Measurements from ENCODE around the gene GUCY2C. TPM values are rescaled to one million over a fixed set of nuclear protein-coding genes. Genes with fewer than 3 reads are reported as not detected.

Gene GUCY2C
- total RNA-seq, 2 experiments from 2014 or later = 0.16 to 0.32 TPM

- Histone ChIP-seq H3K36me3 (ENCODE audit: insufficient read depth, low read length) (no peaks in the 10 kb centered on the region), H3K27ac (ENCODE audit: low read depth, low read length, poor library complexity, severe bottlenecking) (no peak overlapping the region), H3K4me3 (ENCODE audit: low read depth, low read length, poor library complexity, severe bottlenecking) (no peak overlapping the region), H4K20me1 (ENCODE audit: insufficient read depth, low read length) (no peaks in the 10 kb centered on the region), H3K4me2 (ENCODE audit: low read length) (no peak overlapping the region), H2AFZ (ENCODE audit: low read length) (no peak overlapping the region; the same call in 1 of the 2 replicates), H3K9me2 (ENCODE audit: insufficient read depth, low read length) (no peaks in the 10 kb centered on the region), H3K9me3 (ENCODE audit: low read length) (no peaks in the 10 kb centered on the region), H3K4me1 (ENCODE audit: insufficient read depth, low read length, poor library complexity, severe bottlenecking) (peaks cover 40% of the 10 kb centered on the region), H3K79me2 (ENCODE audit: insufficient read depth, low read depth, low read length) (no peaks in the 10 kb centered on the region)
- intact Hi-C loops (cut with micrococcal nuclease; ENCODE audit: unreplicated experiment) = loop anchor here (1.0 kb wide), 1 partner anchor 93 kb away; no protein-coding TSS in a partner anchor
- BruUV-seq (replicated peaks) = no TSS peak
- ChIA-PET POLR2A (interaction anchor here (1.0 kb wide), 1 partner anchor 10 kb away, joined by 4 read pairs; no protein-coding TSS in a partner anchor), CTCF (ENCODE audit: unreplicated experiment) (interaction anchor here (1.0 kb wide), 1 partner anchor 57 kb away, joined by 3 read pairs; no protein-coding TSS in a partner anchor)
- DNase-seq (ENCODE audit: low spot score) = no peak
- no peak for TF ChIP-seq EZH2phosphoT487 (IDR thresholded peaks at IDR 0.05; ENCODE audit: borderline replicate concordance, low read depth, low read length)
- TF ChIP-seq CTCF (conservative IDR thresholded peaks at IDR 0.05; ENCODE audit: low read length) = no peak
These were observed 124.6 kb downstream of the GUCY2C start for GRCh38 chr12:14571779-14572178.

- no peak overlapping the region for H3K4me2 ChIP-seq (ENCODE audit: low read length)
- ChIA-PET POLR2A (interaction anchor here (0.9 to 1.7 kb wide), 8 partner anchors 9 to 381 kb away, joined by 3 to 9 read pairs (median 4); no protein-coding TSS in a partner anchor), CTCF (ENCODE audit: unreplicated experiment) (no interaction called here)
- H3K79me2 ChIP-seq (ENCODE audit: insufficient read depth, low read depth, low read length) = no peaks in the 10 kb centered on the region
- H2AFZ ChIP-seq (ENCODE audit: low read length) = no peak overlapping the region; the same call in 1 of the 2 replicates
- H4K20me1 ChIP-seq (ENCODE audit: insufficient read depth, low read length) = no peaks in the 10 kb centered on the region
- no TSS peak for BruUV-seq (replicated peaks)
- no peaks in the 10 kb centered on the region for H3K9me3 ChIP-seq (ENCODE audit: low read length)
- no peak for TF ChIP-seq EZH2phosphoT487 (IDR thresholded peaks at IDR 0.05; ENCODE audit: borderline replicate concordance, low read depth, low read length)
- peaks cover 24% of the 10 kb centered on the region for H3K4me1 ChIP-seq (ENCODE audit: insufficient read depth, low read length, poor library complexity, severe bottlenecking)
- no peak overlapping the region for H3K4me3 ChIP-seq (ENCODE audit: low read depth, low read length, poor library complexity, severe bottlenecking)
- no peak for DNase-seq (ENCODE audit: low spot score)
- no peaks in the 10 kb centered on the region for H3K36me3 ChIP-seq (ENCODE audit: insufficient read depth, low read length)
- H3K9me2 ChIP-seq (ENCODE audit: insufficient read depth, low read length) = no peaks in the 10 kb centered on the region
- intact Hi-C loops (cut with micrococcal nuclease; ENCODE audit: unreplicated experiment) = no loop called here
- H3K27ac ChIP-seq (ENCODE audit: low read depth, low read length, poor library complexity, severe bottlenecking) = no peak overlapping the region
These were observed 126.2 kb downstream of the GUCY2C start for GRCh38 chr12:14570231-14570630.

GRCh38 chr12:14567351-14568162, 128.8 kb downstream of the GUCY2C start, which contains the start of gene PLBD1:
TSS of gene PLBD1 (minus strand) at chr12:14567883. CDS start at chr12:14567696, 187 bp downstream.
- TF ChIP-seq CTCF (conservative IDR thresholded peaks at IDR 0.05; ENCODE audit: low read length) = no peak
- no peak for TF ChIP-seq EZH2phosphoT487 (IDR thresholded peaks at IDR 0.05; ENCODE audit: borderline replicate concordance, low read depth, low read length)
- Histone ChIP-seq H3K4me1 (ENCODE audit: insufficient read depth, low read length, poor library complexity, severe bottlenecking) (peaks cover 12% of the 10 kb centered on the region), H4K20me1 (ENCODE audit: insufficient read depth, low read length) (no peaks in the 10 kb centered on the region), H3K4me2 (ENCODE audit: low read length) (peak within 1 kb of the TSS; percentile 49; the same call in 1 of the 2 replicates), H2AFZ (ENCODE audit: low read length) (peak within 1 kb of the TSS; percentile 72; the same call in 1 of the 2 replicates), H3K79me2 (ENCODE audit: insufficient read depth, low read depth, low read length) (no peaks in the 10 kb centered on the region), H3K27ac (ENCODE audit: low read depth, low read length, poor library complexity, severe bottlenecking) (no peak within 1 kb of the TSS), H3K9me3 (ENCODE audit: low read length) (no peaks in the 10 kb centered on the region), H3K36me3 (ENCODE audit: insufficient read depth, low read length) (no peaks in the 10 kb centered on the region), H3K4me3 (ENCODE audit: low read depth, low read length, poor library complexity, severe bottlenecking) (peak within 1 kb of the TSS; percentile 22), H3K9me2 (ENCODE audit: insufficient read depth, low read length) (no peaks in the 10 kb centered on the region)
- POLR2A ChIA-PET = interaction anchor here (0.6 to 0.9 kb wide), 2 partner anchors 9 to 264 kb away, joined by 3 to 5 read pairs; no protein-coding TSS in a partner anchor
- no TSS peak for BruUV-seq (replicated peaks)
- DNase-seq (ENCODE audit: low spot score) = peak; percentile 46
- intact Hi-C loops (cut with micrococcal nuclease; ENCODE audit: unreplicated experiment) = no loop called here
- CTCF ChIA-PET (ENCODE audit: unreplicated experiment) = no interaction called here
